H9 (cell line): ENCODE data around the gene CDHR2. TPM values are rescaled to one million over a fixed set of nuclear protein-coding genes. Genes with fewer than 3 reads are reported as not detected.
A peak's percentile ranks its signal among the peaks of the same experiment; 100 is the strongest.

Experiments
- DNase-seq: peaks from one replicate; pipeline ENCODE4 v3.0.0-alpha.2; 2017
- H2AFZ ChIP-seq: one replicate; pipeline ENCODE4 v1.6.1; 2013; ENCODE audit warnings: mild to moderate bottlenecking, low read length, control low read depth, moderate library complexity
- H2AK5ac ChIP-seq: 2 replicates; pipeline ENCODE4 v1.6.1; 2013; ENCODE audit warnings: low read length, control low read depth, mixed read lengths; ENCODE audit not compliant: insufficient read length
- H2BK120ac ChIP-seq: one replicate; pipeline ENCODE4 v1.6.1; 2013; ENCODE audit warnings: low read depth, mild to moderate bottlenecking, low read length, control low read depth, inconsistent platforms; ENCODE audit not compliant: poor library complexity, severe bottlenecking
- H2BK12ac ChIP-seq: 2 replicates; pipeline ENCODE4 v1.6.1; 2013; ENCODE audit warnings: low read length, control low read depth, mixed read lengths, low read depth; ENCODE audit not compliant: insufficient read length
- H2BK15ac ChIP-seq: 2 replicates; pipeline ENCODE4 v1.6.1; 2013; ENCODE audit warnings: low read depth, low read length, control low read depth
- H2BK20ac ChIP-seq: one replicate; pipeline ENCODE4 v1.6.1; 2013; ENCODE audit warnings: low read depth, mild to moderate bottlenecking, low read length, control low read depth, inconsistent platforms; ENCODE audit not compliant: poor library complexity, severe bottlenecking
- H2BK5ac ChIP-seq: 2 replicates; pipeline ENCODE4 v1.6.1; 2013; ENCODE audit warnings: low read length, control low read depth, mixed read lengths; ENCODE audit not compliant: insufficient read length
- H3K14ac ChIP-seq: 2 replicates; pipeline ENCODE4 v1.6.1; 2013; ENCODE audit warnings: low read length, control low read depth; ENCODE audit not compliant: insufficient read depth
- H3K18ac ChIP-seq: 2 replicates; pipeline ENCODE4 v1.6.1; 2013; ENCODE audit warnings: low read depth, mild to moderate bottlenecking, mixed read lengths, low read length, control low read depth; ENCODE audit not compliant: insufficient read length
- H3K23ac ChIP-seq: 2 replicates; pipeline ENCODE4 v1.6.1; 2013; ENCODE audit warnings: low read length, control low read depth, mixed read lengths, low read depth; ENCODE audit not compliant: insufficient read length
- H3K23me2 ChIP-seq: 2 replicates; pipeline ENCODE4 v1.6.1; 2013; ENCODE audit warnings: low read depth, mild to moderate bottlenecking, mixed read lengths, low read length, control low read depth; ENCODE audit not compliant: insufficient read length, poor library complexity, severe bottlenecking
- H3K27ac ChIP-seq: 2 replicates; pipeline ENCODE4 v1.5.1; 2013; ENCODE audit warnings: low read length, control low read depth, mixed read lengths, low read depth; ENCODE audit not compliant: insufficient read length
- H3K27me3 ChIP-seq: 2 replicates; pipeline ENCODE4 v1.6.1; 2013; ENCODE audit warnings: low read length, control low read depth, inconsistent platforms; ENCODE audit not compliant: insufficient read depth
- H3K4ac ChIP-seq: 2 replicates; pipeline ENCODE4 v1.6.1; 2013; ENCODE audit warnings: low read depth, mild to moderate bottlenecking, control low read depth, inconsistent platforms, low read length, moderate library complexity
- H3K4me1 ChIP-seq: 2 replicates; pipeline ENCODE4 v1.6.1; 2013; ENCODE audit warnings: low read length, control low read depth, inconsistent platforms; ENCODE audit not compliant: insufficient read depth
- H3K4me2 ChIP-seq: 2 replicates; pipeline ENCODE4 v1.6.1; 2013; ENCODE audit warnings: low read length, control low read depth, mixed read lengths; ENCODE audit not compliant: insufficient read length, insufficient read depth
- H3K56ac ChIP-seq: 2 replicates; pipeline ENCODE4 v1.6.1; 2013; ENCODE audit warnings: low read depth, mild to moderate bottlenecking, mixed read lengths, low read length, control low read depth; ENCODE audit not compliant: insufficient read length
- H3K79me1 ChIP-seq: 2 replicates; pipeline ENCODE4 v1.6.1; 2013; ENCODE audit warnings: low read depth, mild to moderate bottlenecking, moderate library complexity, low read length, control low read depth, inconsistent platforms; ENCODE audit not compliant: insufficient read depth, poor library complexity, severe bottlenecking
- H3K79me2 ChIP-seq: 2 replicates; pipeline ENCODE4 v1.6.1; 2013; ENCODE audit warnings: low read length, control low read depth, inconsistent platforms; ENCODE audit not compliant: insufficient read depth
- H3K9ac ChIP-seq: 2 replicates; pipeline ENCODE4 v1.6.1; 2013; ENCODE audit warnings: low read length, control low read depth, mixed read lengths; ENCODE audit not compliant: insufficient read length; ENCODE audit errors: extremely low read depth
- H3K9me3 ChIP-seq: one replicate; pipeline ENCODE4 v1.6.1; 2013; ENCODE audit warnings: low read depth, low read length, inconsistent platforms; ENCODE audit not compliant: control insufficient read depth
- H3T11ph ChIP-seq: one replicate; pipeline ENCODE4 v1.6.1; 2013; ENCODE audit warnings: mild to moderate bottlenecking, low read length, control low read depth, inconsistent platforms
- H4K20me1 ChIP-seq: one replicate; pipeline ENCODE4 v1.6.1; 2013; ENCODE audit not compliant: control insufficient read depth, insufficient read length, insufficient read depth
- H4K5ac ChIP-seq: 2 replicates; pipeline ENCODE4 v1.6.1; 2013; ENCODE audit warnings: low read depth, mild to moderate bottlenecking, mixed read lengths, low read length, control low read depth; ENCODE audit not compliant: insufficient read length
- H4K8ac ChIP-seq: replicated peaks from 2 replicates; pipeline ENCODE4 v1.6.1; 2013; ENCODE audit warnings: low read length, control low read depth, mixed read lengths, low read depth; ENCODE audit not compliant: insufficient read length
- H4K91ac ChIP-seq: 2 replicates; pipeline ENCODE4 v1.6.1; 2013; ENCODE audit warnings: low read depth, mild to moderate bottlenecking, moderate library complexity, mixed read lengths, low read length, control low read depth; ENCODE audit not compliant: insufficient read length
- H3K27ac Mint-ChIP-seq, 3 experiments: 2 replicates in 2 of 3; 3 replicates in 1 of 3; pipeline ENCODE4 v1.8.0; 2020 to 2021; ENCODE audit warnings: mixed read lengths in 3 of 3, mild to moderate bottlenecking in 1 of 3, moderate library complexity in 1 of 3
- H3K27me3 Mint-ChIP-seq: 2 replicates; pipeline ENCODE4 v1.8.0; 2021; ENCODE audit warnings: low read depth, mild to moderate bottlenecking, moderate library complexity, mixed read lengths
- H3K36me3 Mint-ChIP-seq, 3 experiments: 2 replicates in 2 of 3; 3 replicates in 1 of 3; pipeline ENCODE4 v1.8.0; 2020 to 2021; ENCODE audit warnings: low read depth in 3 of 3, mixed read lengths in 3 of 3; ENCODE audit not compliant: insufficient read depth in 1 of 3
- H3K4me1 Mint-ChIP-seq, 2 experiments: 2 replicates each; pipeline ENCODE4 v1.8.0; 2020; ENCODE audit warnings: mixed read lengths in 2 of 2
- H3K4me3 Mint-ChIP-seq, 2 experiments: 2 replicates in 1 of 2; 3 replicates in 1 of 2; pipeline ENCODE4 v1.8.0; 2020 to 2021; ENCODE audit warnings: mild to moderate bottlenecking in 2 of 2, mixed read lengths in 2 of 2, moderate library complexity in 1 of 2
- H3K9me3 Mint-ChIP-seq, 2 experiments: 2 replicates in 1 of 2; 3 replicates in 1 of 2; pipeline ENCODE4 v1.8.0; 2020; ENCODE audit warnings: mild to moderate bottlenecking in 2 of 2, mixed read lengths in 2 of 2, moderate library complexity in 1 of 2
- CTCF ChIP-seq: fragments of 200-600 bp; sonication (generic); conservative IDR thresholded peaks from 3 replicates; pipeline ENCODE4 v1.8.0; 2021; ENCODE audit warnings: antibody characterized with exemption, mild to moderate bottlenecking
- WGBS: extraction: QIAGEN DNeasy Blood & Tissue Kit; methylation state at CpG from one replicate; pipeline ENCODE4 v1.1.7; 2013; ENCODE audit warnings: missing lambda C conversion rate, low lambda C conversion rate, mixed read lengths; ENCODE audit not compliant: insufficient read length; ENCODE audit errors: extremely low coverage; 5-methylcytosine and 5-hydroxymethylcytosine counted together
- total RNA-seq: library from RNA; stranded (reverse); gene quantifications from 2 replicates; pipeline ENCODE4 v1.2.1, GENCODE V29; 2021

CDHR2 gene
- total RNA-seq, 1 experiment from 2014 or later, result 0.90 TPM

- no peak for TF ChIP-seq CTCF
- no peak overlapping the region for H3K4me3 Mint-ChIP-seq
These were observed 23.5 kb upstream of the CDHR2 start for GRCh38 chr5:176525677-176526076.

More at GRCh38 chr5:176525677-176526076, 23.5 kb upstream of the CDHR2 start:
- H2AK5ac ChIP-seq, result no peak overlapping the region
- H3K14ac ChIP-seq, result no peak overlapping the region
- Mint-ChIP-seq H3K36me3 (peaks cover 11 to 38% (median 34%) of the 10 kb centered on the region in 3 experiments; a peak in 6 of 7 replicates), H3K4me1 (peaks cover 6 to 7% of the 10 kb centered on the region in 2 experiments; a peak in 2 of 4 replicates), H3K9me3 (no peaks in the 10 kb centered on the region), H3K27me3 (no peaks in the 10 kb centered on the region), H3K27ac (peak overlapping the region in 1 of 3 experiments; percentile 86; a peak in 2 of 7 replicates)
- H3K27ac ChIP-seq, result no peak overlapping the region
- H2BK20ac ChIP-seq, result no peak overlapping the region
- H2AFZ ChIP-seq, result no peak overlapping the region
- H4K5ac ChIP-seq, result no peak overlapping the region
- no peaks in the 10 kb centered on the region for H3K23me2 ChIP-seq
- no peak for DNase-seq
- no peak overlapping the region for H4K91ac ChIP-seq
- no peak overlapping the region for H3K9ac ChIP-seq
- H3K9me3 ChIP-seq, result no peaks in the 10 kb centered on the region
- H3K4ac ChIP-seq, result no peak overlapping the region
- no peaks in the 10 kb centered on the region for H3K27me3 ChIP-seq
- no peak overlapping the region for H3K18ac ChIP-seq
- no peak overlapping the region for H3K4me2 ChIP-seq
- no peak overlapping the region for H2BK5ac ChIP-seq
- WGBS, result no CpG with 5 or more reads among the region's 9 CpGs
- H4K8ac ChIP-seq, result no peak overlapping the region
- H4K20me1 ChIP-seq, result no peaks in the 10 kb centered on the region
- H2BK12ac ChIP-seq, result no peak overlapping the region
- no peaks in the 10 kb centered on the region for H3K79me2 ChIP-seq
- H3K4me1 ChIP-seq, result no peaks in the 10 kb centered on the region
- no peak overlapping the region for H3K23ac ChIP-seq
- H3K79me1 ChIP-seq, result no peaks in the 10 kb centered on the region
- no peak overlapping the region for H2BK15ac ChIP-seq
- no peak overlapping the region for H3T11ph ChIP-seq
- H3K56ac ChIP-seq, result no peak overlapping the region
- H2BK120ac ChIP-seq, result no peak overlapping the region
